LNCaP clone FGC (cell line): ENCODE measurements around the gene XPNPEP1.

Experiments
- DNase-seq: peaks from one replicate; pipeline ENCODE4 v3.0.0-alpha.2; 2011; ENCODE audit warnings: low read depth
- H3K4me3 ChIP-seq: 2 replicates; pipeline ENCODE4 v1.5.1; 2011; ENCODE audit warnings: mild to moderate bottlenecking, low read depth, low read length, control low read depth
- TF ChIP-seq, protein P1 (sequence below): IDR thresholded peaks from 2 replicates; pipeline ENCODE4 v1.5.1; 2012; ENCODE audit warnings: mild to moderate bottlenecking; ENCODE audit not compliant: control insufficient read depth, insufficient read depth; ENCODE audit errors: extremely low read depth

Gene XPNPEP1

DNA sequence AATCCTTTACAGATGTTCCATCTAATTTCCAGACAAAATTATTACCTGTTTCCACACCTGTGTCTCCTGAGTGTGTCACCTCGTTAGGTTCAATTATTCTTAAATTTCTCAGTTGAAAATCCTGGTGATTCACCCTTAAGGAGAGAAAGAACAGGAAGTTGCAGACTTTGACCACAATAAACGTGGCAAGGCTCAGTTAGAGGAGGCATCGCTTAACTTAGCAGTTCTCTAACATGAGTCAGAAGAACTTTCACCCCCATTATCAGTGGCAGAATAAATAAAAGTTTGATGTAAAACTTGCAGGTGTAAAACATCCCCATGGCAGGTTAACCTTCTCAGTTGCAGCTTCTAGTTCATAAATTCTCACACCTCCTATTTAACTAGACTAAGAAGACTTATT, 8.3 kb downstream of the XPNPEP1 start:
- TF ChIP-seq, protein P1, sequence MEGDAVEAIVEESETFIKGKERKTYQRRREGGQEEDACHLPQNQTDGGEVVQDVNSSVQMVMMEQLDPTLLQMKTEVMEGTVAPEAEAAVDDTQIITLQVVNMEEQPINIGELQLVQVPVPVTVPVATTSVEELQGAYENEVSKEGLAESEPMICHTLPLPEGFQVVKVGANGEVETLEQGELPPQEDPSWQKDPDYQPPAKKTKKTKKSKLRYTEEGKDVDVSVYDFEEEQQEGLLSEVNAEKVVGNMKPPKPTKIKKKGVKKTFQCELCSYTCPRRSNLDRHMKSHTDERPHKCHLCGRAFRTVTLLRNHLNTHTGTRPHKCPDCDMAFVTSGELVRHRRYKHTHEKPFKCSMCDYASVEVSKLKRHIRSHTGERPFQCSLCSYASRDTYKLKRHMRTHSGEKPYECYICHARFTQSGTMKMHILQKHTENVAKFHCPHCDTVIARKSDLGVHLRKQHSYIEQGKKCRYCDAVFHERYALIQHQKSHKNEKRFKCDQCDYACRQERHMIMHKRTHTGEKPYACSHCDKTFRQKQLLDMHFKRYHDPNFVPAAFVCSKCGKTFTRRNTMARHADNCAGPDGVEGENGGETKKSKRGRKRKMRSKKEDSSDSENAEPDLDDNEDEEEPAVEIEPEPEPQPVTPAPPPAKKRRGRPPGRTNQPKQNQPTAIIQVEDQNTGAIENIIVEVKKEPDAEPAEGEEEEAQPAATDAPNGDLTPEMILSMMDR = no peak
- no peak overlapping the region for H3K4me3 ChIP-seq
- DNase-seq = no peak

DNA sequence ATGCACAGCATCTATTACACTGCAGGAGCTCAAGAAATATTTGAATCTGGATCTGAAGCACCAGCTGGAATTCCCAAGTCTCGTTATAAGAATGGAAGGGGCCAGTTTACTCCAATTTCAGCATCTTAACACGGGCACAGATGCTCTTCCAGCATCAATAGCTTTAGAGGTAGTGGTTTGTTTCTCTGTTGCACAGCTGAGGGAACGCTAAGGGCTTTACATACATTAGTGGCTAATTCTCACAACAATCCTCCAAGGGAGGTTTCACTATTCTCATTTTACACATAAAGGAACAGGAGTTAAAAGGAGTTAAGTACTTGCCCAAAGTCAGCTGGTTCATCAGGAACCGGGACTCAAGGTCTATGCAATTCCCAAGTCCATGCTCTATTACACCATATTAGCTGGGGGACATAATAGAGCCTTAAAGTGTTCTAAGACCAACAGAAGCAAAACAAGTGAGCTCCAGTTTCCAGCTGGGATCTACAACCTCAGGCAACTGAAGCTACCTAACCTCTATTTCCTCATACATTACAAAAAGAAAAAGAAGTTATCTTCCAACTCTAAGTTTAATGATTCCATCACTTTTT, 9.9 kb downstream of the XPNPEP1 start:
- no peak overlapping the region for H3K4me3 ChIP-seq
- TF ChIP-seq, protein P1 = no peak
- no peak for DNase-seq

DNA sequence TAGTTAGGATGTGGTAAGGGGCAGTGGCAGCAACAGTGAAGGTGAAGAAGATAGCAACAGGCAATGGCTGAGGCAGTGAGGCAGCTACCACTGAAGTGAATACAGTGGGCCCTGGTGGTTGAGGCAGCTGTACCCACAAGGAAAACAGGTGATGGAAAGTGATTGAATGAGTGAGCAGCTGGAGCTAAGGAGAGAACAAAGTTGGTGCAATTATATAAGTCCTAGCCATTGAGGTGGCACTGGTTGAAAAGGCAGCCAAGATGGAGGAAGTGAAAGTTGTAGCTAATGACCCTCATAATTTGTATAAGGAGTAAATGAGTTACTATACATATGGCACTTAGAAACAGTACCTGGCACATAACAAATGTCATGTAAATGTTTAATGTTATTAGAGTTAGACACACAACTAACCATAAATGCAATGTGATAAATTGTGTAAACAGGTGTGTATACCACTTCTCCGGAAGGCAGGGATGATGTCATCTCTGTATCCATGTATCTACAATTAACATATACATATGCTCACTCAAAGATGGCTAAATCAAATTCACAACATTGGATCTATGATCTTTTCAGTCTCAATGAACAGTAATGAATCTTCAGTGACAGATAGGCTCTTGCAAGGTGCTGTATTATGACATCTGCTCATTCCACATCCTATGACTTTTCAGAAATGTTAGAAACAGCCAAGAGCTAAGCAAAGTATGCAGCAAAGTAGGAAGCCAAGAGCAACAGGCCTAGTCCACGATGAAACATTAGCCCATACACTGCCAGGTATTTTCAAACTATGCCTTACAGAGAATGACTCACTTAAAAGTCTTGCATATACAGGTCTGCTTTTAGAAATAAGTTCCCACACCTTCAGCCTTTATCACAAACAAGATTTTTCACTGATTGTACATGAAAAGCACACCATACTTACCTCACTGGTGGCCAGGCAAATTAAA, 10.7 kb downstream of the XPNPEP1 start:
- TF ChIP-seq, protein P1 = no peak
- DNase-seq = no peak
- no peak overlapping the region for H3K4me3 ChIP-seq

DNA sequence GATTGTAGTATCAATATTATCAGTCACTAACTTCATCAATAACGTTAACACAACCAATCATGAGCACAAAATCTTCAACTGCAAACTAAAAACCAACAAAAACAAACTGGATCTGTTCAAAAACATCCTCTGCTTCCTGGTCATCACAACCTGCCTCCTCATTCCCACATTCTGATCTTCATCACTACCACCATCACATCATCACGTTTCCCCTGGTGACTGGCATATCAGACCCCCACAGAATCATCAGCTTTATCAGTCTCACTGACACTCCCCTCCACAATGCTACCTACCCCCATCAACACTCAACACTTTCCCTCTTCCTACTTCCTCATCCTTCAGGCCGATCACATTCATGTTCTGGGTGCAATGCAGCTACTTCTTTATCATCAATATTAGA, 11.4 kb downstream of the XPNPEP1 start:
- no peak overlapping the region for H3K4me3 ChIP-seq
- DNase-seq = no peak
- TF ChIP-seq, protein P1 = no peak

DNA sequence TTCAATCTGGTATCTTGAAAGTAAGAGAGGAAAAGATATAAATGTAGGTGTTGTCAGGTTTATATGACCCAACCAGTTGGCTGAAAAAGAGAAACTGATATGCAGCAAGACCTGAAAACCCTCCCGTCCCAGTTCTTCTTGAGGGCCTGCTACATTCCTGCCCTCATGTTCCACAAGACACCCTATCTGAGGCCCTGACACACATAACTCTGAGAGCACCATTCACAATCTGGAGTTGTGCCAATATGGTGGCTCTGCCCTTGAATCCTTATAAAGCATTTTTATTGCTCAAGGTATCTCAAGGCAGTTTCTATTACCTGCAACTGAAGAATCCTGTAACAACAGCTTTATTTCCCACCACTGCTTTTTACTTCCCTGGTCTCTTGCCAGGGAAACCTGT, 17.0 kb downstream of the XPNPEP1 start:
- DNase-seq = no peak
- H3K4me3 ChIP-seq = no peak overlapping the region
- TF ChIP-seq, protein P1 = no peak

DNA sequence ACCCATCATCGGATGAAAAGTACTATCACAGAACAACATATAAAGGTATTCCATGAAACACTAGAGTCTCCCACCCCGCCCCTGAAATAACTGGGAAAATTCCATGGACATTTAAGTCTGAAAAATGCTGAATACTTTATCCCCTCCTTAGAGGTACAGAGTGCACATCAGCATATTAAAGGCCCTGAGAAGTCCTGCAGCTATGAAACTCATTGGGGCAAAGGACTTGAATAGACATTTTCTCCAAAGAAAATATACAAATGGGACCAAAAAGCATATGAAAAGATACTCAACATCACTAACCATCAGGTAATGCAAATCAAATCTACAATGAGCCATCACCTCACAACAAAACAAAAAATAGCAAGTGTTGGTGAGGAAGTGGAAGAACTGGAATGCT, 18.9 kb downstream of the XPNPEP1 start:
- no peak for DNase-seq
- no peak overlapping the region for H3K4me3 ChIP-seq
- TF ChIP-seq, protein P1 = no peak
